ENCODE results near the gene CC2D2A.

GRCh38 chr4:15493411-15493810 is 23.7 kb downstream of the CC2D2A start:
- TF ChIP-seq, protein P1, sequence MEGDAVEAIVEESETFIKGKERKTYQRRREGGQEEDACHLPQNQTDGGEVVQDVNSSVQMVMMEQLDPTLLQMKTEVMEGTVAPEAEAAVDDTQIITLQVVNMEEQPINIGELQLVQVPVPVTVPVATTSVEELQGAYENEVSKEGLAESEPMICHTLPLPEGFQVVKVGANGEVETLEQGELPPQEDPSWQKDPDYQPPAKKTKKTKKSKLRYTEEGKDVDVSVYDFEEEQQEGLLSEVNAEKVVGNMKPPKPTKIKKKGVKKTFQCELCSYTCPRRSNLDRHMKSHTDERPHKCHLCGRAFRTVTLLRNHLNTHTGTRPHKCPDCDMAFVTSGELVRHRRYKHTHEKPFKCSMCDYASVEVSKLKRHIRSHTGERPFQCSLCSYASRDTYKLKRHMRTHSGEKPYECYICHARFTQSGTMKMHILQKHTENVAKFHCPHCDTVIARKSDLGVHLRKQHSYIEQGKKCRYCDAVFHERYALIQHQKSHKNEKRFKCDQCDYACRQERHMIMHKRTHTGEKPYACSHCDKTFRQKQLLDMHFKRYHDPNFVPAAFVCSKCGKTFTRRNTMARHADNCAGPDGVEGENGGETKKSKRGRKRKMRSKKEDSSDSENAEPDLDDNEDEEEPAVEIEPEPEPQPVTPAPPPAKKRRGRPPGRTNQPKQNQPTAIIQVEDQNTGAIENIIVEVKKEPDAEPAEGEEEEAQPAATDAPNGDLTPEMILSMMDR (conservative IDR thresholded peaks at IDR 0.05; ENCODE audit: low read depth, low read length): no peak
- TF ChIP-seq EZH2 (IDR thresholded peaks at IDR 0.05; ENCODE audit: borderline replicate concordance, low read depth, low read length, poor library complexity, severe bottlenecking): no peak
